SK-N-MC (cell line): ENCODE results near the gene NLRX1.

Experiments
- EZH2 ChIP-seq: fragments of 200-600 bp; sonication (generic); IDR thresholded peaks from one replicate; pipeline ENCODE4 v1.6.1; 2017; ENCODE audit warnings: antibody characterized with exemption
- FOXP2 ChIP-seq: optimal IDR thresholded peaks from 2 replicates; pipeline ENCODE3; 2011; ENCODE audit warnings: mild to moderate bottlenecking, moderate library complexity; ENCODE audit not compliant: insufficient read depth; ENCODE audit errors: extremely low read length, control extremely low read depth
- POLR2AphosphoS5 ChIP-seq: IDR thresholded peaks from 2 replicates; pipeline ENCODE4 v1.6.1; 2012; ENCODE audit warnings: mild to moderate bottlenecking, low read depth, low read length, borderline replicate concordance

GRCh38 chr11:119130662-119131061, 37.9 kb upstream of the NLRX1 start:
- no peak for TF ChIP-seq EZH2
- no peak for TF ChIP-seq POLR2AphosphoS5
- no peak for TF ChIP-seq FOXP2
